Measurements from ENCODE around the gene SMPDL3A.

The SMPDL3A gene

GRCh38 chr6:122778302-122778701, 10.8 kb upstream of the SMPDL3A start:
- no peak for DNase-seq

GRCh38 chr6:122778985-122779661, 9.9 kb upstream of the SMPDL3A start:
- DNase-seq = no peak

DNA sequence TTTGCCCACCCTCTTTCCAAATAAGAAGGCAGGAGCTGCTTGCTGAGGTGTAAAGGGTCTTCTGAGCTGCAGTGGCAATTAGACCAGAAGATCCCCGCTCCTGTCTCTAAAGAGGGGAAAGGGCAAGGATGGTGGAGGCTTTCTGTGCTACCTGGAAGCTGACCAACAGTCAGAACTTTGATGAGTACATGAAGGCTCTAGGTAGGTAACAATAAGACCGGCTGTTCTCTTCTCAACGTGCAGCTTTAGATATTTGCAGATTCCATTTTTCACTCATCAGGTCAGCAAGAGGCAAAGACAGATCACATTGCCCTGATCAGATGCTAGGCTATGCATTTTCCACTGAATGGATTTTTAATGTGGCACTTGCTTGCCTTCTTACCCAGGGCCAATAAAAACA, 9.4 kb upstream of the SMPDL3A start, which contains the start of gene FABP7:
Gene FABP7, plus strand, starts transcription at position 50 of the 400 bp plus-strand sequence. Its CDS starts 79 bp downstream, at position 129.
- DNase-seq = no peak

DNA sequence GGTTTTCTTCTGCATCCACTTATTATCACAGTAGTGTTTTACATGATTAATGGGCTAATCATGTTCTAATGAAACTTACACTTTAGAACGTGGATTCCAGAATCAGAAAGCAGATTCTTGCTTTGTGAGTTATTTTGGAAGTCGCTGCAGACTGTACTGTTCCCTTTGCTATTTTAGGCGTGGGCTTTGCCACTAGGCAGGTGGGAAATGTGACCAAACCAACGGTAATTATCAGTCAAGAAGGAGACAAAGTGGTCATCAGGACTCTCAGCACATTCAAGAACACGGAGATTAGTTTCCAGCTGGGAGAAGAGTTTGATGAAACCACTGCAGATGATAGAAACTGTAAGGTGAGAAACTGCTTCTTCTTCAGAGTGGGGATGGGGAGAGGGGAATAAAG, 8.9 kb upstream of the SMPDL3A start:
- no peak for DNase-seq

GRCh38 chr6:122781716-122782115, 7.3 kb upstream of the SMPDL3A start:
- no peak for DNase-seq

GRCh38 chr6:122783401-122783800, 5.7 kb upstream of the SMPDL3A start:
- DNase-seq = no peak

DNA sequence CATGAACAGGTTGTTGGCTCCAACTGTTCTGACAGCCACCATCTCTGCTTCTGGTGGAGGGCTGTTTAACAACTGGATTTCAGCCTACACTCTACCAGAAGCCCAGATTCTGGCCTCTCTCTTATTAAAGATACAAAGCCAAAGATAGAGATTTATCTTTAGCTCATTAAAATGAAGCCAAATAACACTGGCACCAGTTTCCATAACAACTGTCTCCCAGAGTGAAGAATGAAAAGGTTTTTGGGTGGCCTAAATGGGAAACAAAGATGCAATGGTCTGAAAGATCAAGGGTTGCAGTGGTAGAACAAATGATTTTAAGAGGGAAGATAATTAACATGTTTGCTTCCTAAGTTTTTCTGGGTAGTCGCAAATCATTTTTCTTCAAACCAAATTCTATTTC, 3.2 kb upstream of the SMPDL3A start:
- no peak for DNase-seq

DNA sequence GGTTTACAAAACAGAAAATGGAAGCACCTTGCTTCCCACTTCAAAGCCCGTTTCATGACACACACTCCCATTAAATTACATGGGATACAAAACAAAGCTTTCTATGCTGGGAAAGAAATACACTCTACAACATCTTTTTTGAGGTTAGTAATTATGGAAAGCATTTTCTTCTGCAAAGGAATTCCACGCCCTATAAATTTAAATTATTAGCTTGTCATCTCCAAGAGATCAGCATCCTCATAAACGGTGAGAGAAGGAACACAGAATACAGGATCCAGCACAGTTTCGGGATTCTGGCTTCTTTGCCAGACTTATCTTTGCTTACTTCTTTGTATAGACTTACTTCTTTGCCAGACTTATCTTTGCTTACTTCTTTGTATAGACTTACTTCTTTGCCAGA, 1.3 kb upstream of the SMPDL3A start:
- DNase-seq = no peak

- no peak for DNase-seq
Observed at GRCh38 chr6:122788208-122788607, 850 bp upstream of the SMPDL3A start.

DNA sequence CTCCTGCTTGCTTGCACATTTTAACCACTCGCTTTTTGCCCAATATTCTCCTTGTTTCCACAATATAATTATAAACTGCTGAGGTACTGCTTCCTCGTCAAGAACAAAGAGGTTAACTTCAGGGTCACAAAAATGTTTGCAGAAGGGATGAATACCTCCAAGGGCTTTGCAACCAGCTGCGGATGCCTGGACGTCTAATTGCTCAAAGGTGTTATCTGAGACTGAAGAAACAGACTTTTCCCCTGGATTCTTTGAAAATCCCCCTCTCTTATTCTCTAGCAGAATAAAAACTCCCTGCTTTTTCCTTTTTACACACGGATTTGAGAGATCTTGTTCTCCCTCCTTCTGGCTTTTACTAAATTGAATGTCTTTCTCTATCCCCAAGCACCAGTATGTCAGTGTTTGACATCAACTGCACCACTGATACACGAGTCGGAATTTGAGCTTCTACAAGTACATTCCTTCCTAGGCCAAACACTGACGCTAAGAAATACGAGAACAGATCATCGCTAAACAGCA, 336 bp upstream of the SMPDL3A start:
- DNase-seq = no peak

- DNase-seq = no peak
Observed at GRCh38 chr6:122790028-122790422, 967 bp downstream of the SMPDL3A start.

DNA sequence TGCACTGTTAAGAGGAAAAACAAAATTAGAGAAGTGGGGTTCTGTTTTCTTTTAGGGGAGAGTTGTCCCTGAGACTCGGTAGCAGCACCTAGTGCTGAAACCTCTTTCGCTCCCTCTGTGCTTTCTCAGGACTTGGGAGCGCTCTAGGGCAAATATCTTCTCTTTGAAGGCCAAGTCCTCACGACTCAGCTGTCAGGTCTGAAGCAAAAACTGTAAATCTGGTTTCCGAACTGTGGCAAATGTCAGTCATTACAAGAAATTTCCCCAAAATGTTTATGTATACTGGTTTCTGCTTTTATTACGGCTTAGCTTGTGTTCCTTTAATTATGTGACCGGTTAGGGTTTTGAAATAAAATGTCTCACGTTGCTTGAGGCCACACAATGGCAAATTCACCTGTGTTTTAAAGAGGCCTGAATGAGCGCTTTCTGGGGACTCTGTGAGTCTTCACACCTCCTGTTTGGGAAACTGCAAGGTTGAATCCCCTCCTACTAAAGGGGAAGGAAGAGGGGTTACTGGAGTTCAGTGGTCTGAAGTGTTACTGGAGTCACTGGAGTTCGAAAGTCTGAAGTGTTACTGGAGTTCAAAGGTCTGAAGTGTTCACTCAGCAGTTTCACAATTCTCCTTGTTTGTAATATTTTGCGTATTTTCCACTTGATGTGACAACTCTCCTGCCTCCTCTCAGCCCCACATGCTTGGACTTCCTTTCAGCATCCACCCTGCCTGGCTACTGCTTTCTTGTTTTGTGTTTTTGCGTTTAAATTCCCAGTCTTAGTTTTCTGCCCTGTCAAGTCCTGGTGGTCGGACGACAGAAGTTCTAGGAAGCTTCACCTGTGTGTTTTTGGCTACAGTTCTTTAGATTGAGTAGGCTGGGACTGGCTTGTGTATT, 1.6 kb downstream of the SMPDL3A start:
- DNase-seq = no peak

DNA sequence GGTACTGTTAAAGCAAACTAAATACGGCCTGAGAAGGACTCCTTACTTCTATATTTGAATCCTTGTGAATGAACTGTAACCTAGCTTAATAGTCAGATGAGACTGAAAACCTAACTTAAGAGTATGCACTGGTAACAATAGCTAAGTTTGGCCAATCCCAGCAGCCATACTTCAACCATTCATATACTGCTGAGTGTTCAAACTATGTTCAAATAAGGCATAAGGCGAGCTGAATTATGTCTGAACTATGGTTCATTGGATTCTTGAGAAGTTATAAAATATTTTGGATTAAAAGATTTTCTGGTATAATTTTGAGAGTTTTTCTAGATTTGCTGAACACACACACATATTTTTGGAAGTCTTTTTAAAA, 2.2 kb downstream of the SMPDL3A start:
- no peak for DNase-seq

DNA sequence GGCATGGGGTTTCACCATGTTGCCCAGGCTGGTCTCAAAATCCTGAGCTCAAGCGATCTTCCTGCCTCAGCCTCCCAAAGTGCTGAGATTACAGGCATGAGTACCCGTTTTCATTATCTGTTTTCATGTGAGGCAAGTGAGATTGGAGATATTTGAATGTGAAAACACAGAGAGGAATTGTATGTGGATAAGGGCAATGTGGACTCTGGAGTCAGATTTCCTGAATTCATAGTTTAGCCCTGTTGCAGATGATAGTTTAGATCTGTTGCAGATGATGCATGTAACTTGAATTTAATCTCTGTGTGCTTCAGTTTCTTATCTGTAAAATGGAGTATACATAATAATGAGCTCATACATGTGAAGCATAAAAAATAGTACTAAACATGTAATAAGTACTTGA, 3.7 kb downstream of the SMPDL3A start:
- DNase-seq = no peak

GRCh38 chr6:122797537-122797936, 8.5 kb downstream of the SMPDL3A start:
- no peak for DNase-seq

DNA sequence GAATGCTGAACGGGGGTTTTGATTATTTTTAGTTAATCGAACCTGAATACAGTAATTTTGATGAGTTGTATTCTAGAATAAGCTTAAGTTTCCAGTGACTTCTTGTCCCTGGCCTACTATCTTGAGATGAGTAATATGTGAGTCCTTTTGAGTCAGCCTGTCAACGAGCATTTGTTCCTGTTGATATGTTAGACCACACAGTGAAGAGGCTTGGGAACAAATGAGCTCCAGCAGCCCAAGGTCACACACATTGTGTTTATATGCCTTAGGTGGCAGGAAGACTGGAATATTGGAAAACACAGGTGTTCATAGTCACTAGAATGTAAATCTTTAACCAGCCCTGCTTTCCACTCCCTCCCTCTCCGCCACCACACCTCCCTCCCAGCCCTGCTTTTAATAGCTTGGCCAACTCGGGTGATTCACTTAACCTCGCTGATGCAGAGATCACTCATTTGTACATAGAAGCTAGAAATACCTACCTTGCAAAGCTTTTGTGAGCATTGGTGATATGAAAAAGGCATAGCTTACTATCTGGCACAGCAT, 9.1 kb downstream of the SMPDL3A start:
- DNase-seq = no peak

- no peak for DNase-seq
Observed at GRCh38 chr6:122799140-122799745, 10.2 kb downstream of the SMPDL3A start.

GRCh38 chr6:122799916-122800686, 11.0 kb downstream of the SMPDL3A start:
- no peak for DNase-seq

DNA sequence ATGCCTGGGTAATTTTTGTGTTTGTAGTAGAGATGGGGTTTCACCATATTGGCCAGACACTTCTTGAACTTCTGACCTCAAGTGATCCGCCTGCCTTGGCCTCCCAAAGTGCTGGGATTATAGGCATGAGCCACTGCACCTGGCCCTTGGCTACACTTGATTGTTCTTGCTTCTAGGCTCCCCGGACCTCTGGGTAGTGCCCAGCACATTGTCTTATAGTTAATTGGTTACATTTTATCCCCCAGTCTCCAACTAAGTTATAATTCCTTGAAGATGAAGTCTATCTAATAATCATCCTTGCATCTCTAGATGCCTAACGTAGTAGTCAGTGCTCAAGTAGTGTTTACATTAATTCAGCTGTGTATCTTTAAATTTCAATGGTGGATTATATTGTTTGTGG, 11.8 kb downstream of the SMPDL3A start:
- DNase-seq = no peak

DNA sequence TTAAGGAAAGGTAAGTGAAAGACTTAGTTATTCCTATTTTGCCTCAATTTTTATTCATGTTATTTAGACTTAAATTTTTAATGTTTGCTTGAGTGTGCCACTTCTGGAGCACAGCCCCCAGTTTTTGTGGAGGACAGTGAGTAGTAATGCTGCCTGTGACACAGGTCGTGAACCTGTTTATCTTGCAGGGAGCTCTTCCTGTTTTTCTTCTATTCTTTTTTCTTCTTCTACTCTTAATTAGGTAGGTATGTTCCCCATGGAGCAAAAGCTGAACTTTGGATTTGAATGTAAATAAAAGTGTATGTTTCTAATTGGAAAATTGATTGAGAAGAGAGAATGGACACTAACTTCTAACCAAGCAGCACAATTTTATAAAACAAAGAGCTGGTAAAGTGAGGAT, 12.3 kb downstream of the SMPDL3A start:
- no peak for DNase-seq

GRCh38 chr6:122803171-122803661, 14.2 kb downstream of the SMPDL3A start:
- no peak for DNase-seq

DNA sequence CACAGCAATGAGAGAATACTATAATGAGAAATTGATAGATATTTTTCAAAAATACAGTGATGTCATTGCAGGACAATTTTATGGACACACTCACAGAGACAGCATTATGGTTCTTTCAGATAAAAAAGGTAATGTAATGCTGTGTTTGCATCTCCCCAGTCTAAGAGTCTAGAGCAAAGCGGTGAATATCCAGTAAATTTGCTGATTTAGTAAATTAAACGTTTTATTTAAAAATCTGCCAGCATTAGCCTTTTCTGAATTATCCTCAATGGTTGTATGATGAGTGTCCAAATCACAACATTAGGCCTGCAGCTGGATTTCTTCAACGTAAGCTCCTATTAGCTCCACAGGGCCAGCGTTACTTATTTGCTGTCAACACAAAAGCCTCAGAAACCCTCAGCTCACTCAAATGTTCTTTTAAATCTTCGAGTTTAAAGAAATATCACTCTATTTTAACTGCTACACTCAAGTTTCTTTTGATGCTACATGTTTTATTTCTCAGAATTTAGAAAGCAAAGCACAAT, 16.0 kb downstream of the SMPDL3A start:
- no peak for DNase-seq

Data from CD4-positive, alpha-beta T cell treated with Interleukin-10 for 1 hour (primary cell).